Occipital lobe (tissue), 2 donors: ENCODE measurements around the gene PCYT1A. TPM values are rescaled to one million over a fixed set of nuclear protein-coding genes. Genes with fewer than 3 reads are reported as not detected.

Experiments
- DNase-seq: peaks from one replicate; lab custom pipeline; 2025; lab: John Stamatoyannopoulos, UW
- total RNA-seq: library from RNA; depleted of rRNA; stranded (reverse); fragments of >200 nt; gene quantifications from one replicate; pipeline ENCODE4 v1.2.3, GENCODE V29; 2014

PCYT1A gene
- total RNA-seq, 1 donor from 2014 or later, result 18.6 TPM

GRCh38 chr3:196238612-196239560 is 48.6 kb downstream of the PCYT1A start:
- no peak for DNase-seq

- no peak for DNase-seq
These were observed 50.3 kb downstream of the PCYT1A start for GRCh38 chr3:196237203-196237602.

- DNase-seq, result no peak
These were observed 51.3 kb downstream of the PCYT1A start for GRCh38 chr3:196236223-196236622.

GRCh38 chr3:196235452-196236122 is 51.9 kb downstream of the PCYT1A start:
- no peak for DNase-seq

- no peak for DNase-seq
These were observed 54.7 kb downstream of the PCYT1A start for GRCh38 chr3:196232882-196233251.

GRCh38 chr3:196232154-196232881 is 55.2 kb downstream of the PCYT1A start:
- no peak for DNase-seq

- DNase-seq, result no peak
These were observed 59.7 kb downstream of the PCYT1A start for GRCh38 chr3:196227629-196228493.

GRCh38 chr3:196227121-196227561 is 60.4 kb downstream of the PCYT1A start:
- DNase-seq, result no peak

GRCh38 chr3:196225763-196226364 is 61.7 kb downstream of the PCYT1A start:
- no peak for DNase-seq

GRCh38 chr3:196225086-196225485 is 62.4 kb downstream of the PCYT1A start:
- DNase-seq, result no peak

- no peak for DNase-seq
These were observed 64.5 kb downstream of the PCYT1A start for GRCh38 chr3:196222876-196223595.

- no peak for DNase-seq
These were observed 66.5 kb downstream of the PCYT1A start for GRCh38 chr3:196220991-196221390.

GRCh38 chr3:196220587-196220986 is 66.9 kb downstream of the PCYT1A start:
- no peak for DNase-seq

GRCh38 chr3:196219970-196220311 is 67.6 kb downstream of the PCYT1A start:
- DNase-seq, result no peak

GRCh38 chr3:196219194-196219969 is 68.1 kb downstream of the PCYT1A start:
- DNase-seq, result peak; percentile 61

GRCh38 chr3:196218155-196218712 is 69.3 kb downstream of the PCYT1A start:
- no peak for DNase-seq

- DNase-seq, result no peak
These were observed 70.0 kb downstream of the PCYT1A start for GRCh38 chr3:196217307-196218154.

GRCh38 chr3:196216681-196217211 is 70.8 kb downstream of the PCYT1A start:
- DNase-seq, result no peak
